Thoracic aorta (tissue), 2 donors: ENCODE measurements around the gene THUMPD2. TPM values are rescaled to one million over a fixed set of nuclear protein-coding genes. Genes with fewer than 3 reads are reported as not detected.

ENCODE experiments used
- ATAC-seq: fragments of 150-250 bp; one replicate; pipeline ENCODE4 v1.8.0; 2017; ENCODE audit warnings: low read depth; ENCODE audit not compliant: insufficient number of reproducible peaks, low FRiP score
- DNase-seq: peaks from one replicate; pipeline ENCODE4 v3.0.0-alpha.2; 2020; ENCODE audit warnings: low spot score
- H3K27ac ChIP-seq, 2 donors: fragments of 200-600 bp; sonication (generic); 1 replicate in 1 of 2; 2 replicates in 1 of 2; pipeline ENCODE4 v1.5.1; 2016; ENCODE audit warnings: mild to moderate bottlenecking in 2 of 2, moderate library complexity in 2 of 2
- H3K27me3 ChIP-seq: fragments of 200-600 bp; sonication (generic); replicated peaks from 2 replicates; pipeline ENCODE4 v1.6.0; 2016; ENCODE audit warnings: mild to moderate bottlenecking; ENCODE audit not compliant: insufficient read depth
- H3K36me3 ChIP-seq: fragments of 200-600 bp; sonication (generic); one replicate; pipeline ENCODE4 v1.5.1; 2016
- H3K4me1 ChIP-seq, 2 donors: fragments of 200-600 bp; sonication (generic); 1 replicate in 1 of 2; 2 replicates in 1 of 2; pipeline versions ENCODE4 v1.5.1 to v1.6.0; 2016; ENCODE audit warnings: low read depth in 2 of 2, mild to moderate bottlenecking in 1 of 2; ENCODE audit not compliant: control insufficient read depth in 1 of 2
- H3K4me3 ChIP-seq: fragments of 200-600 bp; sonication (generic); 2 replicates; pipeline ENCODE4 v1.5.1; 2016; ENCODE audit warnings: mild to moderate bottlenecking
- H3K9me3 ChIP-seq: fragments of 200-600 bp; sonication (generic); 2 replicates; pipeline ENCODE4 v1.5.1; 2016
- CTCF ChIP-seq: fragments of 200-600 bp; sonication (generic); IDR thresholded peaks from one replicate; pipeline ENCODE4 v1.5.1; 2019; ENCODE audit warnings: antibody characterized with exemption
- total RNA-seq, 2 donors: library from RNA; depleted of rRNA; stranded (reverse); fragments of >200 nt; gene quantifications; one replicate each; pipeline versions ENCODE4 v1.1.0 to v1.2.3, GENCODE V29; 2016

Gene THUMPD2
- total RNA-seq, 2 donors from 2014 or later: 29.1 to 32.0 TPM

DNA sequence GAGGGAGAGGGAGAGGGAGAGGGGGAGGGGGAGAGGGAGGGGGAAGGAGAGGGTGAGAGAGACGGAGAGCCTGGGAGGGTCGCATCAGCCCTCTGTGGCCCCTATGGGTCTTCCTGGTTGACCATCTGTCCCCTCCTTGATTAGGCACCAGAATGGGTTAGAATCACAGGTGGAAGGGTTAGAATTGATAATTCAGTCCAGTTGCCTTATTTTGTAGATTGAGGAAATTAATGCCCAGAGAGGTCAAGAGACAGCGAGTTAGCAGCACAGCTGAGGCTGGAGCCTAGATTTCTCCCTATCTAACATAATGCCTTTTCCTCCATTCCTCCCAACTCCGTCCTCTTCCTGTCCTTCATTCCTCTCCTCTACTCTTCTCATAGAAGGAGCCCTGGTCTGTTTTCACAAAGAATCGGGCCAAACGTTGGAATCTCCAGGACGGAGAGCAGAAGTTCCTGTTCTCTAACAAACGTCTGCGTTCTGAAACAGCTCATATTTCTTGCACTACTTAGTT is 338 bp upstream of the THUMPD2 start:
- ATAC-seq (no peak), DNase-seq (no peak)
- peak overlapping the region; percentile 53 to 86 for H3K27ac ChIP-seq
- no peaks in the 10 kb centered on the region for H3K9me3 ChIP-seq
- peak overlapping the region; percentile 97 for H3K4me3 ChIP-seq
- no peak for TF ChIP-seq CTCF
- peaks cover 12 to 46% of the 10 kb centered on the region in 2 donors for H3K4me1 ChIP-seq
- H3K27me3 ChIP-seq: no peaks in the 10 kb centered on the region
- H3K36me3 ChIP-seq: no peaks in the 10 kb centered on the region

- Histone ChIP-seq H3K4me3 (peak overlapping the region; percentile 97), H3K27ac (peak overlapping the region in 1 of 2 donors; percentile 86), H3K4me1 (peaks cover 18 to 54% of the 10 kb centered on the region in 2 donors), H3K36me3 (no peaks in the 10 kb centered on the region), H3K27me3 (no peaks in the 10 kb centered on the region), H3K9me3 (no peaks in the 10 kb centered on the region)
- ATAC-seq (no peak), DNase-seq (no peak)
- no peak for TF ChIP-seq CTCF
Observed at GRCh38 chr2:39778233-39778632, 825 bp downstream of the THUMPD2 start.

DNA sequence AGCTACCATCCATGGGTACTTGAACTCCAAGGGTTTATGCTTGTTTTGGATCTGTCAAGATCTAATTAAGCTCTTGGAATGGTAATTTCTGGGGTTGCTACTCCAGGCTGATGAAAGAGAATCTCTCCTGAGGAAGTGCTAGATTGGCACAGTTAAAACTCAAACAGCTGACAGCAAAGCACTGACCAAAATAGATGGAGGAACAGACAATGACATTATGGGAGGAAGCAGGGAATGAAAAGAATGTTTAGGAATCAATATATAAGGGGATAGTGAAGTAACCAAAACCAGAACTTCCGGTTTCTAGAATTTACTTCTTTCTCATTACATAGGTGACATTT is 6.3 kb downstream of the THUMPD2 start:
- Histone ChIP-seq H3K4me1 (peaks cover 24 to 78% of the 10 kb centered on the region in 2 donors), H3K36me3 (peaks cover 3% of the 10 kb centered on the region)

DNA sequence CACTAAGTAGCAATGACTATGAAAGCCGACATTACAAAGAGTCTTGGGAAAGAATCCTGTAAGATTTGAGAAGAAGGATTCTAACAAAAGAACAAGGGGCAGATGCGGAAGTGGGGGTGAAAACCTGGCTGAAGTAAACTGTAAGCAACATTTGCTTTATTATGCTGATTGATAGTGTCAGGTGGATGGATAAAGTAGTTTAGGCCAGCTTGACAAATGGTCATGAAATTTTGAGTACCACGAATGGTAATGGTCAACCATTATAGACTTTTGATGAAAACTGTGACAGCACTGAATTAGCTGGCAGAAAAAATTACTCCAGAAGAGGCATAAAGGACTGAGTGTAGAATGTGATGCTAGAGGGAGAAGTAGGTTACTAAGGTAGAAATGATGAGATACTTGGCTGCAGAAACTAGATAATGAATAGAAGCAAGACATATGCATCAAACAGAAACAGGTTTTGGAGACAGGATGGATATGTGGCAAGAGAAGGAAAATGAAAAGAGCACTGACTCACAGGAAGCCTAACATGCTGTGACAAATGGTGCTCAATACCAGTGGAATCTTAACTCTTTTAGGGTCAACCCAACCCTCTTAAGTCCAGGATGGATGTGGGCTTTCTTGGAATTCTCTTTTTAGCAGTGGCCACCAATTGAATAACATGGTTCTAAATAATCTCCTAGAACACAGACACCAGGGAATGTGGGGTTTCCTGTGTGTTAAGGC is 6.8 kb downstream of the THUMPD2 start:
- Histone ChIP-seq H3K4me3 (no peak overlapping the region), H3K27ac (no peak overlapping the region), H3K27me3 (no peaks in the 10 kb centered on the region), H3K36me3 (peaks cover 3% of the 10 kb centered on the region), H3K9me3 (no peaks in the 10 kb centered on the region), H3K4me1 (peaks cover 19 to 77% of the 10 kb centered on the region in 2 donors)
- ATAC-seq (peak; percentile 36), DNase-seq (no peak)
- TF ChIP-seq CTCF: no peak

More for the DNA sequence above, 6.3 kb downstream of the THUMPD2 start:
- Histone ChIP-seq H3K4me3 (no peak overlapping the region), H3K27me3 (no peaks in the 10 kb centered on the region), H3K9me3 (no peaks in the 10 kb centered on the region), H3K27ac (no peak overlapping the region)
- DNase-seq (no peak), ATAC-seq (no peak)
- TF ChIP-seq CTCF: no peak

DNA sequence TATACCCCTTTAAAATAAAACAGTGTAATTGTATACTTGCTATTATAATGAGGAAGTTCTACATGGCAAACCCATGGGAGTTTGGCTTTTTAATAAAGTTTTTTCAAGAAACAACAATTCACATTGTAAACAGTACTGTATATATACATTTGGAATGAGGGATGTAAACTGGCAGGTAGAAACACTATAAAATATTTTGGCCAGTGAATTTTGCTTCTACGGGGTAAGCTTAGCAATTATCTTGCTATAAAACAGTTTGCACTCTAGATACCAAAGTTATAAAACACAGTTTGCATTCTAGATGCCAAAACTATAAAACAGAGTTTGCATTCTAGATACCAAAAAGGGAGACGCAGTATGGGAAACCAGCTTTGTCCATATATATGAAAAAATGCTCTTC is 16.6 kb downstream of the THUMPD2 start:
- Histone ChIP-seq H3K4me1 (no peaks in the 10 kb centered on the region), H3K36me3 (peaks cover 15% of the 10 kb centered on the region)

More for the DNA sequence above, 16.6 kb downstream of the THUMPD2 start:
- DNase-seq: no peak
- no peak overlapping the region for H3K27ac ChIP-seq
- ATAC-seq: no peak
- no peaks in the 10 kb centered on the region for H3K27me3 ChIP-seq
- no peak overlapping the region for H3K4me3 ChIP-seq
- no peaks in the 10 kb centered on the region for H3K9me3 ChIP-seq
- no peak for TF ChIP-seq CTCF
